ENCODE results near the gene NECTIN2. TPM values are rescaled to one million over a fixed set of nuclear protein-coding genes. Genes with fewer than 3 reads are reported as not detected.
A peak's percentile ranks its signal among the peaks of the same experiment; 100 is the strongest.

NECTIN2 gene
- total RNA-seq, 1 experiment from 2014 or later, result 96.3 TPM

- peak overlapping the region; percentile 89 for H3K4me2 ChIP-seq (ENCODE audit: low read length)
- H3K79me2 ChIP-seq (ENCODE audit: insufficient read depth, low read length), result peaks cover 45% of the 10 kb centered on the region
- ChIA-PET RAD21 (ENCODE audit: low non-redundant PET in 1 of 2, low total read pairs in 2 of 2, uncharacterized antibody in 2 of 2, unreplicated experiment in 2 of 2) (interaction anchor here in 1 of 2 experiments (0.6 kb wide), 1 partner anchor 190 kb away, joined by 3 read pairs; no protein-coding TSS in a partner anchor), POLR2A (interaction anchor here (0.6 to 1.6 kb wide), 15 partner anchors 8 to 524 kb away, joined by 3 to 6 read pairs (median 4); partner anchors contain the start of genes BLOC1S3, NECTIN2, PVR and TRAPPC6A), CTCF (interaction anchor here (1.1 to 1.6 kb wide), 7 partner anchors 13 to 320 kb away, joined by 3 to 7 read pairs (median 5); partner anchors contain the start of gene NECTIN2)
- H4K20me1 ChIP-seq (ENCODE audit: insufficient read depth), result peaks cover 6% of the 10 kb centered on the region; the same call in 1 of the 2 replicates
- no peaks in the 10 kb centered on the region for H3K9me3 ChIP-seq (ENCODE audit: control insufficient read depth in 1 of 2, insufficient read depth in 1 of 2, low read depth in 1 of 2, low read length in 2 of 2)
- H3K27me3 ChIP-seq (ENCODE audit: insufficient read depth, low read length), result no peaks in the 10 kb centered on the region
- ATAC-seq (peak; percentile 84), DNase-seq (ENCODE audit: low read depth, low spot score) (peak; percentile 100)
- H3K9me2 ChIP-seq (ENCODE audit: insufficient read depth), result no peaks in the 10 kb centered on the region
- peaks cover 12 to 20% of the 10 kb centered on the region in 2 experiments for H3K4me1 ChIP-seq (ENCODE audit: control insufficient read depth in 1 of 2, insufficient read depth in 2 of 2, low read length in 2 of 2)
- H2AFZ ChIP-seq (ENCODE audit: low read depth, low read length, poor library complexity, severe bottlenecking), result no peak overlapping the region
- peak overlapping the region; percentile 71 to 79 for H3K4me3 ChIP-seq (replicated peaks in 1 of 2; ENCODE audit: low read depth in 1 of 2, low read length in 2 of 2)
- H3K27ac ChIP-seq (ENCODE audit: low read depth, low read length), result peak overlapping the region; percentile 88
- H3K9ac ChIP-seq (ENCODE audit: low read length), result peak overlapping the region; percentile 80
- H3K36me3 ChIP-seq (ENCODE audit: control insufficient read depth in 1 of 2, insufficient read depth in 2 of 2, low read length in 2 of 2), result peaks cover 10 to 43% of the 10 kb centered on the region in 2 experiments
- intact Hi-C loops (cut with micrococcal nuclease), result no loop called here
- BruUV-seq (replicated peaks), result no TSS peak
- TF ChIP-seq SRF (IDR thresholded peaks at IDR 0.05; ENCODE audit: low read depth) (peak; percentile 67; the same call in 1 of the 2 replicates), ZNF274 (IDR thresholded peaks at IDR 0.05; ENCODE audit: low read depth, low read length) (no peak), FOSL1 (IDR thresholded peaks at IDR 0.05; ENCODE audit: low read depth) (no peak), ATF3 (IDR thresholded peaks at IDR 0.05) (no peak), EGR1 (IDR thresholded peaks at IDR 0.05; ENCODE audit: low read depth) (no peak), TCF7L2 (IDR thresholded peaks at IDR 0.05; ENCODE audit: borderline replicate concordance, extremely low read depth, insufficient read depth, insufficient read length) (peak; percentile 56), CBX3 (IDR thresholded peaks at IDR 0.05; ENCODE audit: low read depth) (no peak), JUND (IDR thresholded peaks at IDR 0.05) (no peak), SP1 (IDR thresholded peaks at IDR 0.05; ENCODE audit: low read depth) (no peak; the same call in 1 of the 2 replicates), MAX (IDR thresholded peaks at IDR 0.05) (peak; percentile 63), YY1 (IDR thresholded peaks at IDR 0.05; ENCODE audit: extremely low read depth, insufficient replicate concordance, low read depth, low read length) (peak; percentile 49), ZBTB33 (IDR thresholded peaks at IDR 0.05; ENCODE audit: extremely low read depth, insufficient replicate concordance, low read length) (no peak), POLR2A (IDR thresholded peaks at IDR 0.05; ENCODE audit: borderline replicate concordance, extremely low read depth, insufficient read depth, insufficient read length) (peak; percentile 96), ZFX (IDR thresholded peaks at IDR 0.05) (no peak), CTCF (IDR thresholded peaks at IDR 0.05 in 2 of 3, conservative IDR thresholded peaks at IDR 0.05 in 1 of 3; ENCODE audit: borderline replicate concordance in 1 of 3, insufficient read depth in 1 of 3, low read depth in 2 of 3, low read length in 2 of 3) (no peak), SIN3A (IDR thresholded peaks at IDR 0.05; ENCODE audit: low read depth) (peak; percentile 98), POLR2AphosphoS5 (IDR thresholded peaks at IDR 0.05; ENCODE audit: low read depth, low read length) (peak; percentile 96), EZH2phosphoT487 (IDR thresholded peaks at IDR 0.05; ENCODE audit: borderline replicate concordance) (no peak), REST (IDR thresholded peaks at IDR 0.05; ENCODE audit: low read depth) (no peak)
These were observed 44.4 kb downstream of the NECTIN2 start for GRCh38 chr19:44890366-44891015.
